ENCODE measurements around the gene MGAT4A.

Gene MGAT4A

DNA sequence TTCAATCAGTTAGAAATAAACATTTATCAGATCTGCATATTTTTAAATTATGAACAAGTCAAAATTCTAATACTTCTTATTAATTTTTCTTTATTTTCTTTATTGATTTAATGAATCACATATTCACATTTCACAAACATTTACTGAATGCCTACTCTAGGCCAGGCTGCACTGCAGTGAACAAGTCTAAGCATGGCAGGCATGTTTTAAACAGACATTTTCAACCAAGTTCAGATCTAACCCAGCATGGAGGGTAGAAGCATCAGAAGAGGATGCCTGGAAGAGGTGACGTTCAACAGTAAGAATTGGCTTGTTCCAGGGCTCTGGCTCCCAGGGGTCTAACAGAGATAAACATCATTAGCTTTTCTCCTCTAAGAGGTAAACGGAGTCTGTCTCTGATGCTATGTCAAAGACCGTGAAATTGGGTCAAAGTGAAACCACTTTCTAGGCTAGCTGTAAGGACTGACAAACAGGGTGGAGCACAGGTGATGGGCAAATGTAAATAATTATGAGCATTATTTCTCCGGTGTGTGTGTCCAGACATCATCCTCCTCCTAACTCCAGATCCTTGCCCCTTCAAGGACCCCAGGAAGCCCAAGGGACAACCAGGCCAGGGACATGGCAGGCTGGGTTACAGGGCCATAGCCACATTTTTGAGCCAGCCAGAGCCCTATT lies 72.0 kb downstream of the MGAT4A start:
- DNase-seq (ENCODE audit: low read depth), result no peak

- DNase-seq (ENCODE audit: low read depth), result no peak
Observed at GRCh38 chr2:98656800-98657199, 74.1 kb downstream of the MGAT4A start.

DNA sequence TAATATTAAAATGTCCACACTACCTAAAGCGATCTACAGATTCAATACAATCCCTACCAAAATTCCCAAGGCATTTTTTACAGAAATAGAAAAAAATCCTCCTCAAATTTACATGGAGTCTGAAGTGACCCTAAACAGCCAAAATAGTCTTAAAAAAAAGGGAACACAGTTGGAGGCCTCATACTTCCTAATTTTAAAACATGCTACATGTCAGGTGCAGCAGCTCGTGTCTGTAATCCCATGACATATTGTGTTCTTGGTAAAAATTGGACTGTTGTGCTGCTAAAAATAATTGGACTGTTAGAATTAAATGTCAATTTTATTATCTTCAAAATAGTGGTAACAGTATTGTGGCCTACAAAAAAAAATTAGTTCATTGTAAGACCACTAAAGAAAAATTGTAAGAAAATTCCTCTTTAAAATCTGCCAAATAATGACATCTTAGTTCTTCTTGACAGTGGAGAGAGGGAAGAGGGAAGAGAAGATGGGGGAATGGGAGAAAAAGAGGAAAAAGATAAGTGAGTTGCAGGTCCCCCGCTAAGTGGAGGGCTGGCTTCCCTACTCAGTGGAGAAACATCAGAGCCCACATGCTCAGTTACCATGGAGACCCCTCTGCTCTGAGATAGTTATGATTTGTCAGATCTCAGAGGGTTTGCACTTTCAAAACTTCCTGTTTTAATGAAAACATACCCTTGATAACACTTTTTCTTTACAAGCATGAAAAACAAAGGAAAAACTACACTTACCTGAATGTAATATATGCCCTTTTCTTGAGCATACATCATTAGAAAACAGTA lies 76.0 kb downstream of the MGAT4A start:
- no peak for DNase-seq (ENCODE audit: low read depth)

- no peak for DNase-seq (ENCODE audit: low read depth)
Observed at GRCh38 chr2:98650998-98651397, 79.9 kb downstream of the MGAT4A start.

DNA sequence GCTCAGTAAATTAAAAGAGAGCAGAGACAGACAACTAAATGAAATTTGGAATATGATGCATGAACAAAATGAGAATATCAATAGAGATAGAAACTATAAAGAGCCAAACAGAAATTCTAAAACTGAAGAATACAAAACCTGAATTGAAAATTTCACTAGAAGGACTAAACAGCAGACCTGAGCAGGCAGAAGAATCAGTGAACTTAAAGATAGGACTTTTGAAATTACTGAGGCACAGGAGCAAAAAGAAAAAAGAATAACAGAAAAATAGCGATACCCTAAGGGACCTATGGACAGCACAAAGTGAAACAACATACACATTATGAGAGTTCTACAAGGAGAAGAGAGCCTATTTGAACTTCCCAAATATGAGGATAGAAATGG lies 80.9 kb downstream of the MGAT4A start:
- DNase-seq (ENCODE audit: low read depth), result no peak

- DNase-seq (ENCODE audit: low read depth), result peak; percentile 55
Observed at GRCh38 chr2:98649135-98649991, 81.6 kb downstream of the MGAT4A start.

- no peak for DNase-seq (ENCODE audit: low read depth)
Observed at GRCh38 chr2:98648451-98648850, 82.5 kb downstream of the MGAT4A start.

- no peak for DNase-seq (ENCODE audit: low read depth)
Observed at GRCh38 chr2:98647636-98648035, 83.3 kb downstream of the MGAT4A start.

GRCh38 chr2:98643496-98644100 lies 87.3 kb downstream of the MGAT4A start:
- no peak for DNase-seq (ENCODE audit: low read depth)

GRCh38 chr2:98637401-98638147 lies 93.4 kb downstream of the MGAT4A start:
- DNase-seq (ENCODE audit: low read depth), result no peak

DNA sequence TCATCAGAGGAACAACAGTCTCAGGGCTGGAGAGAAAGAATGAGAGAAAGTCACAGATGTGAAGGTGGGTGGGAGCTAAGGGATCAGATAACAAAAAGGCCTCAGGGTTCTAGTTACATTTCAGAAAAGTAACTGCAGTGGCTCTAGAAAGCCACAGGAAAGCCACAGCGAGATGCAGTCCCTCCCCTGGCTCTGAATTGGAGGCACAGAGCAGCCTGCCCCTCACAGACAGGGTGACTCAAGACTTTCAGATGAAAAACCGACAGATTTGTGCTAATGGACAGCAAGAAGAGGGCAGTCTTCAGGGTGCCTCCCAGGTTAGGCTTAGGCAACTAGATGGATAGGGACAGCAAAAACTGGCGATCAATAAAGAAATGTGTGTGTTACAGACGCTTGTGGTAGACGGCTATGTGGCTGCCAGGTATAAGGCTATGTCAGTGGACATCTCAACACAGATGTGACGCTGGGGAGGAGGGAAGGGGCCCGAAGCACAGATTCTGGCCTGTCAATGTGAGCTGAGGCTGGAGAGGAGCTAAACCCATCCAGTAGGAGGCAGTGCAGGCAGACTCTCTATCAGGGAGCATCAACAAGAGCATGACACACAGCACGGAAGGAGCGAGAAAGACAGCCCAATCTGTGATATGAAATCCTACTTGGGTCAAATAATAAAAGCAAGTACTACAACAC lies 96.4 kb downstream of the MGAT4A start:
- no peak for DNase-seq (ENCODE audit: low read depth)

DNA sequence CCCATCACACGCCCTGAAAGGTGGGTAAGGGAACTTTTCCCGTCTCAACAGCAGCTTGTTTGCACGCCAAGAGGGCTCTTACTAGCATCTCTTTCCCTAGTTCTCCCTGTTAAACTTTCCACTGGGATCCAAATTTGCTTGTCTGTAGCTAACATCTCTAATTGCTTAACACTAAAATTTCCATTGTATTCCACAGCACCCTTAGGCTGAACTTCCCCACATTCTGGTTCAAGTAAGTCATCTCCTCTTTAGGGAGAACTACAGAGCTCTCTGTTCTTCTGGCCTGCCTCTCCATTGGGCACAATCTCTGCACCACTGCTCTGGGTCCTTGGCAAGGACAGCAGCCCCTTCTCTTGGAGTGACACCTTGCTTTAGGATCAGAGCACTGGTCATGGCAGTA lies 98.6 kb downstream of the MGAT4A start:
- DNase-seq (ENCODE audit: low read depth), result no peak

DNA sequence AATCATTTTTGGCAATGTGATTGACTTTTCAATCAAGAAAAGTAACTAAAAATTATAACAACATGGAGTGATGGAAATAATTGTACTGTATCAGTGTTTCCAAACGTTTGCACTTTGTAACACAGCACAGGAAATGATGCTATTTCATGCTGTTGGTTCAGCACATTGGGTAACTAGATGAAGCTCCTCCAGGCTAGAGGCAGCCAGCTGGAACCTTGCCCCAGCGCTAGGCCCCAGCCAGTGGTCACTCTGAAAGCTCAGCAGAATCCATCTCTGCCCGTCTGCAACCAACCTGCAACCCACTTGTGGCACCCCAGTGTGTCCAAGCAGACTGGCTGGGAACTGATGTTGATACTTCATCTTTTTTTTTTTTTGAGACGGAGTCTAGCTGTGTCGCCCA lies 107.3 kb downstream of the MGAT4A start:
- DNase-seq (ENCODE audit: low read depth), result peak; percentile 10

DNA sequence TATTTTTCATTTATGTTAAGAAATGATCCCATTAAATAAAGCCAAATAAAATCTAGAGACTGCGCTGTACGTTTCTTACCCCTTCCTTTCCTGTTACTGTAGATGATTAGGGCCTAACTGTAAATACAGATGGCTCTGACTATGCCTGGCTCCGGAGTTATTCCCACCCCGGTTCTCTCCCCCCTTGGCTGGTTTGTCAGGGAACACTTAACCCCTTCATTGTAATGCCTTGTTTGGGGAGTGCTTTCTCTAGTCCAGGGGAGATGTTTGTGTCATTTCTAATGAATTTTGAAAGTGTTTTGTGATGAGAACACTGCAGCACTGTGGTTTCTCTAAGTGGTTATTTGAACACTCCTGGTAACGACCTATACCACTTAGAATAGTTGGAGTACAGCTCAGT lies 113.8 kb downstream of the MGAT4A start:
- no peak for DNase-seq (ENCODE audit: low read depth)

GRCh38 chr2:98615481-98615880 lies 115.5 kb downstream of the MGAT4A start:
- no peak for DNase-seq (ENCODE audit: low read depth)

DNA sequence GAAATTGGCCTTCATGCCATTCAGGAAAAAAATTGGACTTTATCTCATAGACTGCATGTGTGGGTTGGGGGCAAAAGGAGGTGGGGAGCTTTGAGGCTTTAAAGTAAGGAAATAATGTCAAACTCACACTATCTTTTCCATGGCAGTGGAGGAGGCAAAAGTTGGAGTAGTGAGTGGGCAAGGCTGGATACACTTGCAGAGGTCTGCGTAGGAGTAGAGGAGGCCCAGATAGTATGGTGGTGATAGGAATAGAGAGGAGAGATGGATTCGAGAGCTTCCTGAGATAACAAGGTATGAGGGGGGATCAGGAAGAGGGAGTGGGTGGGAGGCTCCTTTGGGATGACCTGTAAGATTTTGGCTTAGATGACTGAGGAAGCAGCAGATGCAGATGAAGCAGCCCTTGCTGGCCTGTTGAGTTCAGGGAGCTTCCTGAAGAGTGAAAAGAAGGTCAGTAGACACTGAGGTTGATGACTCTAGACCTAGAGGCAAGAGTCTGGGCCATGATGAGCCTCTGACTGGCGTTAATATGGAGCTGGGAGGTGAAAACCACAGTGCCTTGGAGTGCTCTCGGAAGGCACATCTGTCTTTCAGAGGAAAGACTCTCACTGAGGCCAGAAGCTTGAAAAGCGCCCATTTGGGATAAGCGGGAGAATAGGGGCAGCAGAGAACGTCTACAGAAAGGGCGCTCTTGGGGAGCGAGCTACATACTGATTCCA lies 116.8 kb downstream of the MGAT4A start:
- DNase-seq (ENCODE audit: low read depth), result no peak

GRCh38 chr2:98608962-98609604 lies 121.8 kb downstream of the MGAT4A start:
- peak; percentile 49 for DNase-seq (ENCODE audit: low read depth)

DNA sequence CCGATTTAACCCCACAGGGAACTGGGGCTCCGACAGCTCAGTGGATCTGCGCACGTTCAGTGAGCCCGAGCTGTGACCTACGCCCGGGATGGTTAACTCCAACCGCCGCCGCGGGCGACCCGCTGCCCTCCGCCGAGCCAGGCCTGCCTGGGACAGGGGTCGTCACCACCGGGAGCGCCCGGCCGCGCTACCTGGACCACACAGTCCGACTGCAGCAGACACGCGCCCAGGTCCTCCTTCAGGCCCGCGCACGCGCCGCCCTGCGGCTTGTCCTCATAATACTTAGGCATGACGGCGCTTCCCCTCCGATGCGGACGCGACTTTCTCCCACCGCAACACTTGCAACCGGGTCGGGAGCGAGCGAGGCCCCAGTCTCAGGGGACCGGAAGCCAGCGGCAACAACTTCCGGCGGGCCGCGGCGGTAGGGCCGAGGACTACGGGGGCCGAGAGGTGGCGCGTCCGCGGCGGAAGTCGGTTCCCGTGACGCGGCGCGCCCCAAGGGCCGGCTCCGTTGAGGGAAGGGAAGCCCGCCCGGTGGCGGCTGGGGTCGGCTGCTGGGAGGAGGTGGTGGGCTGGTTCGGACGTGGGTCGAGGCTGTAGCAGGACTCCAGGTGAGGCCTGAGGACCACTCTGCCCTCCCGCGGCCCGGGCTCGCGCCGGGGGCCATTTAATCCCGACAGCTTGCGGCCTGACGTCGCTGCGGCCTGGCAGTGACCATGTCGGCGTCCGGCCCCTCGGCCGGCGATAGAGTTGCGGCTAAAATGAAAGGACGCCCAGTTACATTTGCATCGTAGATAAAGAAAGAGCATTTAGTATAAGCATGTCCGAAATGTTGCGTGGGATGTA lies 122.6 kb downstream of the MGAT4A start, which contains the start of the genes COA5 and UNC50:
Gene COA5 (minus strand): TSS at position 397 of the 846 bp plus-strand sequence. CDS start 107 bp downstream, at position 290.
Gene UNC50 (plus strand): TSS at position 474 of the 846 bp plus-strand sequence. CDS start 1,171 bp downstream, outside the sequence.
- DNase-seq (ENCODE audit: low read depth), result peak; percentile 76

- DNase-seq (ENCODE audit: low read depth), result peak; percentile 3
Observed at GRCh38 chr2:98607741-98608115, 123.2 kb downstream of the MGAT4A start.

Measured in stromal cell of bone marrow (primary cell).